ENCODE measurements around the gene ZKSCAN1. TPM values are rescaled to one million over a fixed set of nuclear protein-coding genes. Genes with fewer than 3 reads are reported as not detected.
"Not testable (repeated sequence)": the region's sequence is repeated elsewhere in the genome, so short reads cannot be mapped to it uniquely, and the experiment has no call there.

The ZKSCAN1 gene
- total RNA-seq, 4 donors from 2014 or later = 32.4 to 37.5 (median 35.4) TPM

- Histone ChIP-seq H3K4me3 (no peak overlapping the region), H3K27ac (no peak overlapping the region), H3K36me3 (no peaks in the 10 kb centered on the region), H3K27me3 (no peaks in the 10 kb centered on the region), H3K9me3 (no peaks in the 10 kb centered on the region), H3K4me1 (peaks cover 0 to 20% (median 0%) of the 10 kb centered on the region in 4 donors)
- no peak for DNase-seq (ENCODE audit: low spot score in 2 of 2)
- TF ChIP-seq, protein P1, sequence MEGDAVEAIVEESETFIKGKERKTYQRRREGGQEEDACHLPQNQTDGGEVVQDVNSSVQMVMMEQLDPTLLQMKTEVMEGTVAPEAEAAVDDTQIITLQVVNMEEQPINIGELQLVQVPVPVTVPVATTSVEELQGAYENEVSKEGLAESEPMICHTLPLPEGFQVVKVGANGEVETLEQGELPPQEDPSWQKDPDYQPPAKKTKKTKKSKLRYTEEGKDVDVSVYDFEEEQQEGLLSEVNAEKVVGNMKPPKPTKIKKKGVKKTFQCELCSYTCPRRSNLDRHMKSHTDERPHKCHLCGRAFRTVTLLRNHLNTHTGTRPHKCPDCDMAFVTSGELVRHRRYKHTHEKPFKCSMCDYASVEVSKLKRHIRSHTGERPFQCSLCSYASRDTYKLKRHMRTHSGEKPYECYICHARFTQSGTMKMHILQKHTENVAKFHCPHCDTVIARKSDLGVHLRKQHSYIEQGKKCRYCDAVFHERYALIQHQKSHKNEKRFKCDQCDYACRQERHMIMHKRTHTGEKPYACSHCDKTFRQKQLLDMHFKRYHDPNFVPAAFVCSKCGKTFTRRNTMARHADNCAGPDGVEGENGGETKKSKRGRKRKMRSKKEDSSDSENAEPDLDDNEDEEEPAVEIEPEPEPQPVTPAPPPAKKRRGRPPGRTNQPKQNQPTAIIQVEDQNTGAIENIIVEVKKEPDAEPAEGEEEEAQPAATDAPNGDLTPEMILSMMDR (IDR thresholded peaks at IDR 0.05) = no peak
- TF ChIP-seq EP300 (IDR thresholded peaks at IDR 0.05) (no peak), POLR2A (IDR thresholded peaks at IDR 0.05) (no peak)
- WGBS, 2 donors = 68 to 73% methylated on average over 10 of the region's 10 CpGs
Measured at GRCh38 chr7:100008525-100008924, 6.9 kb upstream of the ZKSCAN1 start.

- WGBS, 2 donors = 80 to 84% methylated on average over 6 to 8 of the region's 8 CpGs
- not testable (repeated sequence) for H3K4me3 ChIP-seq; H3K36me3 ChIP-seq; H3K9me3 ChIP-seq; H3K27me3 ChIP-seq; H3K27ac ChIP-seq; DNase-seq (ENCODE audit: low spot score in 2 of 2)
- H3K4me1 ChIP-seq = peaks cover 0 to 15% (median 0%) of the 10 kb centered on the region in 4 donors
Measured at GRCh38 chr7:100009952-100010351, 5.4 kb upstream of the ZKSCAN1 start.

GRCh38 chr7:100010901-100011300, 4.5 kb upstream of the ZKSCAN1 start:
- TF ChIP-seq, protein P1 (IDR thresholded peaks at IDR 0.05) = no peak
- no peak for TF ChIP-seq EP300 (IDR thresholded peaks at IDR 0.05)
- TF ChIP-seq POLR2A (IDR thresholded peaks at IDR 0.05) = no peak
- H3K9me3 ChIP-seq = no peaks in the 10 kb centered on the region
- H3K4me1 ChIP-seq = peaks cover 0 to 19% (median 0%) of the 10 kb centered on the region in 4 donors
- DNase-seq (ENCODE audit: low spot score in 2 of 2) = no peak
- no peak overlapping the region for H3K4me3 ChIP-seq
- H3K27me3 ChIP-seq = no peaks in the 10 kb centered on the region
- no peaks in the 10 kb centered on the region for H3K36me3 ChIP-seq
- 78 to 81% methylated on average over 2 of the region's 2 CpGs for WGBS, 2 donors
- H3K27ac ChIP-seq = no peak overlapping the region

DNA sequence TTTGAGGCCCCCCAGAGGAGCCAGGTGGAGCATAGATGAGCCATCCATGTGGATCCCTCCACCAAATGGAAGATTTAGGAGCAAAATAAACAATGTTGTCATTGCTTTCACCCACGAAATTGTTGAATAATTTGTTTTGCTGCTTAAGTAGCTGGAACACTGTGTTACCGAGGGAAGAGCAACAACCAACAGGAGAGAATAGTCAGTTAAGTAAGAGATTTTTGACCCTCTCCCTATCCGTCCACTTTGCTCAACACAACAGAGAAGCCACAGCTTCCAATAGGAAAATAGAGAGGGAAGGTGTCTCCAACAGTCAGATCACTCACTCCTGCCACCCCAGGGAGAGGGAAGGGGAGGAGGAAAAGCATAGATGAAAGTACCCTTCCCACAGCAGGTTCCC, 3.9 kb upstream of the ZKSCAN1 start:
- H3K27ac ChIP-seq = no peak overlapping the region
- 55 to 72% methylated on average over 3 of the region's 3 CpGs for WGBS, 2 donors

GRCh38 chr7:100012385-100013327, 2.7 kb upstream of the ZKSCAN1 start:
- not testable (repeated sequence) for H3K27me3 ChIP-seq
- WGBS, 2 donors = 62 to 68% methylated on average over 13 to 14 of the region's 14 CpGs

More for the DNA sequence above, 3.9 kb upstream of the ZKSCAN1 start:
- H3K9me3 ChIP-seq = no peaks in the 10 kb centered on the region
- no peak for DNase-seq (ENCODE audit: low spot score in 2 of 2)
- peaks cover 0 to 22% (median 2%) of the 10 kb centered on the region in 4 donors for H3K4me1 ChIP-seq
- no peaks in the 10 kb centered on the region for H3K27me3 ChIP-seq
- no peak for TF ChIP-seq POLR2A (IDR thresholded peaks at IDR 0.05)
- no peak for TF ChIP-seq EP300 (IDR thresholded peaks at IDR 0.05)
- TF ChIP-seq, protein P1 (IDR thresholded peaks at IDR 0.05) = no peak
- no peaks in the 10 kb centered on the region for H3K36me3 ChIP-seq
- no peak overlapping the region for H3K4me3 ChIP-seq

DNA sequence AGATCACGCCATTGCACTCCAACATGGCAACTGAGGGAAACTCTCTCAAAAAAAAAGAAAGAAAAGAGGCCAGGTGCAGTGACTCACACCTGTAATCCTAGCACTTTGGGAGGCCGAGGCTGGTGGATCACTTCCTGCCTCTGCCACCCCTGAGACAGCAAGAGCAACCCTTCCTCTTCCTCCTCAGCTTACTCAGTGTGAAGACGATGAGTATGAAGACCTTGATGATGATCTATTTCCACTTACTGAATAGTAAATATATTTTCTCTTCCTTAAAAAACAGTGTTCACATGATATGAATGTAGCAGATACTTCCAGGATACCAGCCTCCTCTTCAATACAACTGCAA, 2.1 kb upstream of the ZKSCAN1 start:
- 86 to 88% methylated on average over 3 of the region's 3 CpGs for WGBS, 2 donors
- Histone ChIP-seq H3K27ac (no peak overlapping the region), H3K4me1 (peaks cover 0 to 39% (median 12%) of the 10 kb centered on the region in 4 donors), H3K4me3 (no peak overlapping the region), H3K36me3 (no peaks in the 10 kb centered on the region), H3K9me3 (no peaks in the 10 kb centered on the region), H3K27me3 (no peaks in the 10 kb centered on the region)
- DNase-seq (ENCODE audit: low spot score in 2 of 2) = no peak
- TF ChIP-seq EP300 (IDR thresholded peaks at IDR 0.05) (no peak), POLR2A (IDR thresholded peaks at IDR 0.05) (no peak)
- TF ChIP-seq, protein P1 (IDR thresholded peaks at IDR 0.05) = no peak

More at GRCh38 chr7:100012385-100013327, 2.7 kb upstream of the ZKSCAN1 start:
- not testable (repeated sequence) for H3K4me3 ChIP-seq; H3K9me3 ChIP-seq; DNase-seq (ENCODE audit: low spot score in 2 of 2); H3K36me3 ChIP-seq
- Histone ChIP-seq H3K27ac (peak overlapping the region in 1 of 4 donors; percentile 60), H3K4me1 (peaks cover 0 to 34% (median 10%) of the 10 kb centered on the region in 4 donors)
